ENCODE measurements around the gene SLX4IP.

- TF ChIP-seq, protein P1, sequence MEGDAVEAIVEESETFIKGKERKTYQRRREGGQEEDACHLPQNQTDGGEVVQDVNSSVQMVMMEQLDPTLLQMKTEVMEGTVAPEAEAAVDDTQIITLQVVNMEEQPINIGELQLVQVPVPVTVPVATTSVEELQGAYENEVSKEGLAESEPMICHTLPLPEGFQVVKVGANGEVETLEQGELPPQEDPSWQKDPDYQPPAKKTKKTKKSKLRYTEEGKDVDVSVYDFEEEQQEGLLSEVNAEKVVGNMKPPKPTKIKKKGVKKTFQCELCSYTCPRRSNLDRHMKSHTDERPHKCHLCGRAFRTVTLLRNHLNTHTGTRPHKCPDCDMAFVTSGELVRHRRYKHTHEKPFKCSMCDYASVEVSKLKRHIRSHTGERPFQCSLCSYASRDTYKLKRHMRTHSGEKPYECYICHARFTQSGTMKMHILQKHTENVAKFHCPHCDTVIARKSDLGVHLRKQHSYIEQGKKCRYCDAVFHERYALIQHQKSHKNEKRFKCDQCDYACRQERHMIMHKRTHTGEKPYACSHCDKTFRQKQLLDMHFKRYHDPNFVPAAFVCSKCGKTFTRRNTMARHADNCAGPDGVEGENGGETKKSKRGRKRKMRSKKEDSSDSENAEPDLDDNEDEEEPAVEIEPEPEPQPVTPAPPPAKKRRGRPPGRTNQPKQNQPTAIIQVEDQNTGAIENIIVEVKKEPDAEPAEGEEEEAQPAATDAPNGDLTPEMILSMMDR (IDR thresholded peaks at IDR 0.05), result no peak
- TF ChIP-seq EZH2 (IDR thresholded peaks at IDR 0.05; ENCODE audit: borderline replicate concordance, insufficient read depth, low read depth, low read length, poor library complexity, severe bottlenecking), result no peak
Measured at GRCh38 chr20:10549511-10549910, 114.4 kb downstream of the SLX4IP start.

Measured in B cell (primary cell).